Smooth muscle cell of the brain vasculature (primary cell): ENCODE measurements around the gene RPUSD3.
A peak's percentile ranks its signal among the peaks of the same experiment; 100 is the strongest.
"Not testable (repeated sequence)": the region's sequence is repeated elsewhere in the genome, so short reads cannot be mapped to it uniquely, and the experiment has no call there.

Source experiments
- DNase-seq: peaks from one replicate; pipeline ENCODE4 v3.0.0-alpha.2; 2012; ENCODE audit warnings: low read depth, low spot score

The RPUSD3 gene

DNA sequence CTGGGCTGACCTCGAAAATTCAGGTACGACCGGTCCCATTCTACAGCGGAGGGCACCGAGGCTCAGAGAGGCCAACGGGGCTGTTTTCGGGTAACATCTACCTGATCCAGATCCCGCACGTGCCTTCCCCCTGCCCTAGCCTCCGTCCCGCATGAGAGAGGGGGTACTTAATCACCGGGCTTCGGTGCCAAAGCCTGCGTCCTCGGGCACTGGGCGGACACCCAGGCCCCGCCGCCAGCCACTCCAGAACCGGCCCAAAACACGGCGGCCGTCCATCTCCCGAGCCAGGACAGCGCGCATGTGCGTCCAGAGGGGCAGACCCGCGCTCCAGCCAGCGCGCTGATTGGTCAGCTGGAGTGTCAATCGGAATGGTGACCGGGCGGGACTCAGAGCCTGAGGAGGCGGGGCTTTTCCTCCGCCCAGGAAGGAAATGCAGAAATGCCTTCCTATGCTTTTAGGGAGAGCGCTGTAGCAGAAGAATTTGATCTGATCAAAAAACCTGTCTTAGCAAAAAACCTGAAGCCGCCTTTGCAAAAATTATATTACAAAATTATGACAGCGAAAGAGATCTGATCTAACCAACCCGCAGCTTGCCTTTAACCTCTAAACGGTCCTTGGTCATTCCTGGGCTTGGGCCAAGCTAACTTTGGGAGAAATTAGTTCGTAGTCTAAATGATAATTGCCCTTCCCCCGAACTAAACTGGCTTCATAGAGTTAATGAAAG, at the start of gene RPUSD3:
Gene RPUSD3 (minus strand): TSS at position 294 of the 724 bp plus-strand sequence. CDS start 18 bp downstream, at position 276.
- DNase-seq: peak; percentile 92

DNA sequence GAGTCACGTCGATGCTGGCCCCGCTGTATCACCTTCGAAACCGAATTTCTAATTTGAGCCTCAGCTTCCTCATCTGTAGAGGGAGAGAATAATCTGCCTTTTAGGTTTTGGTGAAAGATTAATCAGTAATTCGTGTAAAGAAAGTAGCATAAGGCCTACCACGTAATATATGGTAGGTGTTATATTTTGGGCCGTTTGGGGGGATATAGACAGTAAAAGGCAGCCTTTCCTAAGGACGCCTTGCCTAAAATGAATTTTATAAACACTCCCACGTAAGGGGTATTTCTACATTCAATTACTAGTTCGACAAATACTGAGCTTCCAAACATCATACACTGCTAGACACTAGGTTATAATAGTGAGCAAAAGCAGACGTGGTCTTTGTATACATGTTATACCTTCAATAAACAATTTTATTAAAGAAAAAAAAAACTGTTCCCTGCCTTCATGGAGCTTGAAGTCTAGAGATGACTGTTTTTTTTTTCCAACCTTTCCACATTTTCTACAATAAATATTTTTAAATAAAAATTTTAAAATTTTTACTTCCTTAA, 47.3 kb upstream of the RPUSD3 start:
- no peak for DNase-seq

DNA sequence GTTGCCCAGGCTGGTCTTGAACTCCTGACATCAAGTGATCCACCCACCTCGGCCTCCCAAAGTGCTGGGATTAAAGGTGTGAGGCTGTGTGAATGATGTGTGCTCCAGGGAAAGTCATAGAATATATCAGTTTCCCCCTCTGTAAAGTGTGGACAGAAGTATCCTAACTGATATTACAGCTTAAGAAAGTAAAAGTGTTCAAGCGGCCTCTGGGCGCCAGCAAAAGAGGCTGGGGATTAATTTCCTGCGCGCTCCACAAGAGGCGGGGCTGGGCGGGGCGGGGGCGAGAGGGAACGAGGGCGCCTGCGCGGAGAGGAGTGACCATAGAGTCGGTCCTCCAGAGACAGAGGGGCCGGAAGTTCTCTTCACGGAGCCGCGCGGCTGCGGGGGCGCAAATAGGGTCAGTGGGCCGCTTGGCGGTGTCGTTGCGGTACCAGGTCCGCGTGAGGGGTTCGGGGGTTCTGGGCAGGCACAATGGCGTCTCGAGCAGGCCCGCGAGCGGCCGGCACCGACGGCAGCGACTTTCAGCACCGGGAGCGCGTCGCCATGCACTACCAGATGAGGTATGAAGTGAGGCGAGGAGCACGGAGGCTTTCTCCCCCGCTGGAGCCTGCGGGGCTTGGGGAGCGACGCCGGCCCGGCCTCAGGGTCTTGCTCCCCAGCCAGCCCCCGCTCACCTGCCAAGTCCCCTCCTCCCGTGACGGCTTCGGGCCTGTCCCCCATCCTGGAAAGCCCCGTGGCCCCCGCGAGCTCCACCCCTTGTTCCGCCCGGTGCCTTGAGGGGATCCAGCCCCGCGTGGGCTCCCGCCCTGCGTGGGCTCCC, 46.7 kb upstream of the RPUSD3 start, which contains the start of gene JAGN1:
Gene JAGN1 (plus strand): TSS at position 362 of the 823 bp plus-strand sequence. CDS start 113 bp downstream, at position 475.
- DNase-seq: peak; percentile 70

- no peak for DNase-seq
These were observed 45.6 kb upstream of the RPUSD3 start for GRCh38 chr3:9889405-9889804.

DNA sequence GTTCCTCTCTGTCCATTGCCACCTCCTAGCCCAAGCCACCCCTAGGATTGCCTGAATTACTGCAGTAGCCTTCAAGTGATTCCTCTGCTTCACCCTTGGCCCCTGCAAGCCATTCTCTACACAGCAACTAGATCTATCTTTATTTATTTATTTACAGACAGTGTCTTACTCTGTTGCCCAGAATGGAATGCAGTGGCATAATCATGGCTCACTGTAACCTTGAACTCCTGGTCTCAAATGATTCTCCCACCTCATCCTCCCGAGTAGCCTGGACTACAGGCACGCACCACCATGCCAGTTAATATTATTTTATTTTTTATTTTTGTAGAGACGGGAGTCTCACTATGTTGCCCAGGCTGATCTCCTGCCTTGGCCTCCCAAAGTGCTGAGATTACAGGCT, 44.7 kb upstream of the RPUSD3 start:
- no peak for DNase-seq

DNA sequence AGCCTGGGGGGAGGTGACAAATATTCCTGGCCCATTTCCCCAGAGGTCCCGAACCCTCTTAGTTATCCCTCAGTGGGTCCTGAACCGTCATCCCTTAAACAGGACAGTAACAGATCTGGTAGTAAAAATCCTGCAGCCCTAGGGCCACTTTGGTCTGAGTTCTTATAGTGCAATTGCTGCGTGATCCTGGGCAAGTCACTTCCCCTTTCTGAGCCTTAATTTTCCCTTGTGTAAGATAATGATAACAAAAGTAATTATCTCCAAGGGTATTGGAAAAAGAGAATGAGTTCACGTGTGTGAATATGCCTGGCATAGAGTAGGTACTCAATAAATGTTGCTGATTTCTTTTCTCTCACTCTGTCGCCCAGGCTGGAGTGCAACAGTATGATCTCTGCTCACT, 43.7 kb upstream of the RPUSD3 start:
- DNase-seq: no peak

DNA sequence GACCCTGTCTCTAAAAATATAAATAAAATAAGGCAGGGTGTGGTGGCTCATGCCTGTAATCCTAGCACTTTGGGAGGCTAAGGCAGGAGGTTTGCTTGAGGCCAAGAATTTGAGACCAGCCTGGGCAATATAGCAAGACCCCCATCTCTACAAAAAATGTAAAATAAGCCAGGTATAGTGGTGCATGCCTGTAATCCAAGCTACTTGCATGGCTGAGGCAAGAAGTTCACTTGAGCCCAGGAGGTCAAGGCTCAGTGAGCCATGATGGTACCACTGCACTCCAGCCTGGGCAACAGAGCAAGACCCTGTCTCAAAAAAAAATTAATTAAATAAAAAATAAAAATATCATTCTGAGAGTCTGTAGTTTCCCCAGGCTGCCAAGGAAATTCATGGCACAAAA, 42.5 kb upstream of the RPUSD3 start:
- DNase-seq: no peak

- no peak for DNase-seq
These were observed 40.9 kb upstream of the RPUSD3 start for GRCh38 chr3:9884555-9885165.

DNA sequence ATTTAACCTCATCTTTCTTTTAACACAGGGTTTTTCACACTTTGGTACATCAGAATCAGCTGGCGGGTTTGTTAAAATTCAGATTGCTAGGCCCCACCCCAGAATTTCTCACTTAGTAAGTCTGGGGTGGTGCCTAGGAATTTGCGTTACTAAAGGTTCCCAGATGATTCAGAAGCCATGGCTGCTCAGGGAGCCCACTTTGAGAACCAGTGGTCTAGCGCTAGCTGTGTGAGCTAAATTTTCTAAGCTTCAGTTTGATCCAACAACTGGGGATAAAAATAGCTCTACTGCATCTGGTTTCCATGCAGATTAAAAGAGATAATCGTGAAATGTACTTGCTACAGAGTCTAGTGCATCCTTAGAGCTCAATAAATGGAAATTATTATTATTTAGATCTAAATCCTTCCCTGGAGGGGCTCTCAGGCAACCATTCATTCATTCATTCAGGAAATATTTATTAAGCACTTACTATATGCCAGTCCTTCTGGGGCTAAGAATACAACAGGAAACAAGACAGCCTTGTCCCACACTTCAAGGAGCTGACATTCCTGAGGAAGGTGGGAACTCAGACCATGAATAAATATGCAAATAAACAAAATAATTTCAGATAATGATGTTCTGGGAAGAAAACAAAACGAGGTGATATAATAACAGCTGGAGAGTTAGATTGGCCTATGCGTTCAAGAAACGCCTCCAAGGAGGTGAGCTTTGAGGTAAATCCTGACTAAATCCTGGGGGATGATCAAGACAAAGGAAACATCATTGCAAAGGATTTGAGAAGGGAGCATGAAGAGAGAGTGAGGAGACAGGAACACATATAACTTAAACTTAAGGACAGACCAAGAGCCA, 40.1 kb upstream of the RPUSD3 start:
- no peak for DNase-seq

DNA sequence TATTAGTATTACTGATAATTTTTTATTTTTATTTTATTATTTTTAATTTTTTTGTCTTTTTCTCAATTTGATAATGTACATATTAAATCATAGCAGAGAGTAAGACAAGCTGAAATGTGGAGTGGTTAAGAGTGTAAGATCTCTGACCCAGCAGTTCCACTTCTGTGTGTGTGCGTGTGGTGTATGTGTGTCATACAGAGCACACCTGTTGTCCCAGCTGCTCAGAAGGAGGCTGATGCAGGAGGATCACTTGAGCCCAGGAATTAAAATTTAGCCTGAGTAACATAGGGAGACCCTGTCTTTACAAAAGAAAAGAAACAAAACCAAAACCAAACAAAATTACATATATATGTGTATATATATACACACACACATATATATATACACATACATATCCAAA, 37.6 kb upstream of the RPUSD3 start:
- DNase-seq: no peak

- DNase-seq: no peak
These were observed 36.2 kb upstream of the RPUSD3 start, which contains the start of gene CIDEC for GRCh38 chr3:9879830-9880549. Gene CIDEC, minus strand, starts transcription at chr3:9880253. Its CDS starts 1,767 bp downstream, at chr3:9878486.

GRCh38 chr3:9878700-9879099, 34.9 kb upstream of the RPUSD3 start:
- no peak for DNase-seq

- DNase-seq: no peak
These were observed 33.2 kb upstream of the RPUSD3 start for GRCh38 chr3:9876991-9877390.

DNA sequence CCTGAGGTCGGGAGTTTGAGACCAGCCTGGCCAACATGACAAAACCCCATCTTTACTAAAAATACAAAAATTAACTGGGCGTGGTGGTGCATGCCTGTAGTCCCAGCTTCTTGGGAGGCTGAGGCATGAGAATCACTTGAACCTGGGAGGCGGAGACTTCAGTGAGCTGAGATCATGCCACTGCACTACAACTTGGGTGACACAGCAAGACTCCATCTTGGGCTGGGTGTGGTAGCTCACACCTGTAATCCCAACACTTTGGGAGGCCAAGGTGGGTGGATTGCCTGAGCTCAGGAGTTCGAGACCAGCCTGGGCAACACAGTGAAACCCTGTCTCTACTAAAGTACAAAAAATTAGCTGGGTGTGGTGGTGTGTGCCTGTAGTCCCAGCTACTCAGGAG, 32.4 kb upstream of the RPUSD3 start:
- not testable (repeated sequence) for DNase-seq

GRCh38 chr3:9875448-9875847, 31.6 kb upstream of the RPUSD3 start:
- no peak for DNase-seq

DNA sequence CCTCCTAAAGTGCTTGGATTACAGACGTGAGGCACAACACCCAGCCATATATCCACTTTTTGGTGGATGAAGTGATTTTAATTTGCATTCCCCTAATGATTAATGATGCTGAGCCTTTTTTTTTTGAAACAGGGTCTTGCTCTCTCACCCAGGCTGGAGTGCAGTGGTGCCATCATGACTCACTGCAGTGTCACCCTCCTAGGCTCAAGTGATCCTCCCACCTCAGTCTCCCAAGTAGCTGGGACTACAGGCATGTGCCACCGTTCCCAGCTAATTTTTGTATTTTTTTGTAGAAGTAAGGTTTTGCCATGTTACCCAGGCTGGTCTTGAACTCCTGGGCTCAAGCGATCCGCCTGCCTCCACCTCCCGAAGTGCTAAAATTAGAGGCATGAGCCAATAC, 28.3 kb upstream of the RPUSD3 start:
- DNase-seq: not testable (repeated sequence)

DNA sequence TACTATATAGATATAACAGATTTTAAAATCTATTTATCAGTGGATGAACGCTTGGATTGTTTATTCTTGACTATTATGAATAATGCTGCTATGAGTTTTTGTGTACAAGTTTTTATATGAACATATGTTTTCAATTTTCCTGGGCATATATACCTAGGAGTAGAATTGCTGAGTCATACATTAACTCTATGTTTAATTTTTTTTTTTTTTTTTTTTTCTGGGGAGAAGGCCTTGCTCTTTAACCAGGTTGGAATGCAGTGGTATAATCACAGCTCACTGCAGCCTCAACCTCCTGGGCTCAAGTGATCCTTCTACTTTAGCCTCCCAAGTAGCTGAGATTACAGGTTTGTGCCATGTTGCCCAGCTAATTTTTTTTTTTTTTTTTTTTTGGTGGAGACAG, 27.2 kb upstream of the RPUSD3 start:
- DNase-seq: peak; percentile 18

- DNase-seq: no peak
These were observed 26.1 kb upstream of the RPUSD3 start for GRCh38 chr3:9869955-9870354.

GRCh38 chr3:9867106-9867505, 23.3 kb upstream of the RPUSD3 start:
- no peak for DNase-seq

DNA sequence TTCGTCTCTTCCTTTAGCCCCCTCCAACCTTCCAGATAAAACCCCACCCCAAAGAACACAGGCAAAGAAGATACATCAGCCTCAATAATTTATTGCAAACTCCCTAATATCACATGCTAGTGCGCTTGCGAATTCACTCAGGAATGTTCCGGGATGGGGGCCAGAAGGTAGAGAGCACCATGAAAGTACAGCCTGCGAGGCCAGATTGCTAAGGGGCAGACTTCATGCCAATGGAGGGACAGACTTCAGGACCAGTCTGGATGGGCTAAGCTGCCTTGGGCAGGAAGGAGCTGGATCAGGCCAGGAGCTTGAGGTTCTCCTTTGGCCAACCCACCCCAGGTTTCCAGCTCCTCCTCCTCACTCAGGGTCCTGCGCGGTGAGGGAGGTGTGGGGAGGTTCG, 22.8 kb upstream of the RPUSD3 start:
- DNase-seq: no peak
